Measurements from ENCODE around the gene PLA2G4B.

Gene PLA2G4B

GRCh38 chr15:41792000-41792637 lies 46.5 kb upstream of the PLA2G4B start:
- no peak for TF ChIP-seq CTCF (conservative IDR thresholded peaks at IDR 0.05)
- no peak overlapping the region for H3K27ac ChIP-seq

- H3K27ac ChIP-seq = no peak overlapping the region
- TF ChIP-seq CTCF (conservative IDR thresholded peaks at IDR 0.05) = no peak
Measured at GRCh38 chr15:41794081-41794480, 44.6 kb upstream of the PLA2G4B start.

GRCh38 chr15:41795996-41796856 lies 42.4 kb upstream of the PLA2G4B start:
- no peak for TF ChIP-seq CTCF (conservative IDR thresholded peaks at IDR 0.05)
- H3K27ac ChIP-seq = no peak overlapping the region

GRCh38 chr15:41797201-41797944 lies 41.3 kb upstream of the PLA2G4B start:
- TF ChIP-seq CTCF (conservative IDR thresholded peaks at IDR 0.05) = no peak
- H3K27ac ChIP-seq = no peak overlapping the region

- no peak for TF ChIP-seq CTCF (conservative IDR thresholded peaks at IDR 0.05)
- H3K27ac ChIP-seq = no peak overlapping the region
Measured at GRCh38 chr15:41798607-41799487, 39.8 kb upstream of the PLA2G4B start.

GRCh38 chr15:41799488-41799805 lies 39.2 kb upstream of the PLA2G4B start:
- TF ChIP-seq CTCF (conservative IDR thresholded peaks at IDR 0.05) = no peak
- H3K27ac ChIP-seq = no peak overlapping the region
